ENCODE measurements around the gene HECTD4.
A peak's percentile ranks its signal among the peaks of the same experiment; 100 is the strongest.

HECTD4 gene

GRCh38 chr12:112153893-112154219 lies 228.4 kb downstream of the HECTD4 start:
- FAIRE-seq: no peak

- no peak for FAIRE-seq
Measured at GRCh38 chr12:112153181-112153892, 228.9 kb downstream of the HECTD4 start.

GRCh38 chr12:112151766-112152541 lies 230.3 kb downstream of the HECTD4 start:
- FAIRE-seq: no peak

- no peak for FAIRE-seq
Measured at GRCh38 chr12:112149596-112149995, 232.6 kb downstream of the HECTD4 start.

GRCh38 chr12:112148031-112148513 lies 234.2 kb downstream of the HECTD4 start:
- no peak for FAIRE-seq

- FAIRE-seq: no peak
Measured at GRCh38 chr12:112146123-112146522, 236.1 kb downstream of the HECTD4 start.

- FAIRE-seq: no peak
Measured at GRCh38 chr12:112140728-112141127, 241.5 kb downstream of the HECTD4 start.

GRCh38 chr12:112134731-112135130 lies 247.5 kb downstream of the HECTD4 start:
- no peak for FAIRE-seq

- no peak for FAIRE-seq
Measured at GRCh38 chr12:112133418-112133817, 248.8 kb downstream of the HECTD4 start.

GRCh38 chr12:112131686-112132085 lies 250.5 kb downstream of the HECTD4 start:
- no peak for FAIRE-seq

- FAIRE-seq: peak; percentile 24
Measured at GRCh38 chr12:112130441-112130998, 251.7 kb downstream of the HECTD4 start.

GRCh38 chr12:112126911-112127310 lies 255.3 kb downstream of the HECTD4 start:
- FAIRE-seq: no peak

GRCh38 chr12:112126000-112126438 lies 256.2 kb downstream of the HECTD4 start:
- no peak for FAIRE-seq

GRCh38 chr12:112125250-112125999 lies 256.8 kb downstream of the HECTD4 start, which contains the start of gene TRAFD1:
Gene TRAFD1 (plus strand): TSS chr12:112125560. CDS start chr12:112130523, 4,963 bp downstream.
- peak; percentile 41 for FAIRE-seq

GRCh38 chr12:112124918-112125249 lies 257.3 kb downstream of the HECTD4 start:
- FAIRE-seq: no peak

- FAIRE-seq: no peak
Measured at GRCh38 chr12:112122823-112123690, 259.2 kb downstream of the HECTD4 start.

GRCh38 chr12:112121780-112122565 lies 260.3 kb downstream of the HECTD4 start:
- no peak for FAIRE-seq

GRCh38 chr12:112117685-112118084 lies 264.5 kb downstream of the HECTD4 start:
- no peak for FAIRE-seq

GRCh38 chr12:112116232-112117060 lies 265.8 kb downstream of the HECTD4 start:
- FAIRE-seq: no peak
